HCT116 (cell line): Measurements from ENCODE around the gene AMBRA1. TPM values are rescaled to one million over a fixed set of nuclear protein-coding genes. Genes with fewer than 3 reads are reported as not detected.

Experiments
- ATAC-seq: fragments of 200-7000 bp; cut with Tn5 transposase; 2 replicates; pipeline ENCODE4 v1.9.1; 2020; ENCODE audit warnings: mild to moderate bottlenecking, moderate library complexity
- BruUV-seq: library from RNA; stranded (reverse); fragments of 400-500 nt; replicated peaks from 2 replicates; lab custom pipeline; 2021; lab: Mats Ljungman, UMichigan
- CTCF ChIA-PET: fragments of 300-600 bp; sonication (Branson Sonifier 250); formaldehyde crosslinking; loops from one replicate; lab custom pipeline; 2021; ENCODE audit warnings: antibody characterized with exemption; lab: Charles Lee
- POLR2A ChIA-PET: fragments of 300-600, 350-600 bp; sonication (Branson Sonifier 250); formaldehyde crosslinking; loops from one replicate; lab custom pipeline; 2021; ENCODE audit warnings: antibody characterized with exemption; lab: Charles Lee
- RAD21 ChIA-PET, 2 experiments: fragments of 300-600 bp; sonication (Branson Sonifier 250); formaldehyde crosslinking; loops; one replicate each; lab custom pipeline; 2023; ENCODE audit warnings: low total read pairs in 2 of 2; ENCODE audit not compliant: uncharacterized antibody in 2 of 2, unreplicated experiment in 2 of 2, low non-redundant PET in 1 of 2; lab: Charles Lee
- DNase-seq: peaks from one replicate; pipeline ENCODE4 v3.0.0-alpha.2; 2010; ENCODE audit warnings: low read depth, low spot score
- H2AFZ ChIP-seq: fragments of 200-600 bp; shearing (Covaris generic), sonication (generic); 2 replicates; pipeline ENCODE4 v1.6.1; 2017; ENCODE audit warnings: low read depth, mixed run types, mixed read lengths, antibody characterized with exemption, low read length; ENCODE audit not compliant: poor library complexity, severe bottlenecking
- H3K27ac ChIP-seq: 2 replicates; pipeline ENCODE4 v1.5.1; 2012; ENCODE audit warnings: low read depth, low read length
- H3K27me3 ChIP-seq: fragments of 200-600 bp; sonication (generic); 2 replicates; pipeline ENCODE4 v1.6.1; 2016; ENCODE audit warnings: mixed run types, low read length, mixed read lengths; ENCODE audit not compliant: insufficient read depth
- H3K36me3 ChIP-seq, 2 experiments: fragments of 200-500 bp in 1 of 2; fragments of 200-600 bp in 1 of 2; sonication (Bioruptor generic) in 1 of 2; sonication (generic) in 1 of 2; 2 replicates each; pipeline versions ENCODE4 v1.5.1 to v1.6.1; 2014 to 2016; ENCODE audit warnings: low read length in 2 of 2, inconsistent platforms in 1 of 2, mixed read lengths in 1 of 2, mixed run types in 1 of 2; ENCODE audit not compliant: insufficient read depth in 2 of 2, control insufficient read depth in 1 of 2
- H3K4me1 ChIP-seq, 2 experiments: fragments of 200-600 bp in 1 of 2; sonication (generic) in 1 of 2; 2 replicates each; pipeline versions ENCODE4 v1.5.1 to v1.6.1; 2012 to 2017; ENCODE audit warnings: low read length in 2 of 2, inconsistent platforms in 1 of 2, mild to moderate bottlenecking in 1 of 2, mixed read lengths in 1 of 2, mixed run types in 1 of 2, moderate library complexity in 1 of 2; ENCODE audit not compliant: insufficient read depth in 2 of 2, control insufficient read depth in 1 of 2
- H3K4me2 ChIP-seq: fragments of 200-600 bp; sonication (generic); 2 replicates; pipeline ENCODE4 v1.6.1; 2017; ENCODE audit warnings: mixed run types, low read length, mixed read lengths
- H3K4me3 ChIP-seq, 2 experiments: fragments of 200-600 bp in 1 of 2; sonication (generic) in 1 of 2; replicated peaks in 1 of 2; 2 replicates each; pipeline ENCODE4 v1.5.1; 2011 to 2016; ENCODE audit warnings: low read length in 2 of 2, control low read depth in 1 of 2, low read depth in 1 of 2, mild to moderate bottlenecking in 1 of 2, mixed read lengths in 1 of 2, mixed run types in 1 of 2
- H3K79me2 ChIP-seq: fragments of 200-600 bp; sonication (generic); 2 replicates; pipeline ENCODE4 v1.6.1; 2017; ENCODE audit warnings: mild to moderate bottlenecking, mixed run types, low read length, moderate library complexity, mixed read lengths; ENCODE audit not compliant: insufficient read depth
- H3K9ac ChIP-seq: fragments of 200-600 bp; sonication (generic); 2 replicates; pipeline ENCODE4 v1.6.1; 2016; ENCODE audit warnings: low read length, mixed read lengths
- H3K9me2 ChIP-seq: fragments of 200-600 bp; sonication (generic), shearing (Covaris generic); 2 replicates; pipeline ENCODE4 v1.6.1; 2017; ENCODE audit warnings: mixed run types, mild to moderate bottlenecking, moderate library complexity; ENCODE audit not compliant: insufficient read depth
- H3K9me3 ChIP-seq, 2 experiments: fragments of 200-500 bp in 1 of 2; fragments of 200-600 bp in 1 of 2; sonication (Bioruptor generic) in 1 of 2; sonication (generic) in 1 of 2; 2 replicates each; pipeline ENCODE4 v1.6.1; 2014 to 2017; ENCODE audit warnings: low read length in 2 of 2, mixed read lengths in 2 of 2, inconsistent platforms in 1 of 2, low read depth in 1 of 2, mild to moderate bottlenecking in 1 of 2, mixed run types in 1 of 2, moderate library complexity in 1 of 2; ENCODE audit not compliant: control insufficient read depth in 1 of 2, insufficient read depth in 1 of 2
- H4K20me1 ChIP-seq: fragments of 200-600 bp; sonication (generic), shearing (Covaris generic); 2 replicates; pipeline ENCODE4 v1.6.1; 2017; ENCODE audit warnings: mixed run types, mild to moderate bottlenecking, moderate library complexity; ENCODE audit not compliant: insufficient read depth
- ATF3 ChIP-seq: IDR thresholded peaks from 2 replicates; pipeline ENCODE4 v1.6.1; 2012
- CBX3 ChIP-seq: IDR thresholded peaks from 2 replicates; pipeline ENCODE4 v1.6.1; 2012; ENCODE audit warnings: low read depth
- CEBPB ChIP-seq: IDR thresholded peaks from 2 replicates; pipeline ENCODE4 v1.6.1; 2012; ENCODE audit warnings: low read depth
- CTCF ChIP-seq, 3 experiments: fragments of 200-600 bp in 1 of 3; sonication (generic) in 1 of 3; IDR thresholded peaks in 2 of 3; conservative IDR thresholded peaks in 1 of 3; 2 replicates each; pipeline ENCODE4 v1.5.1; 2012 to 2017; ENCODE audit warnings: low read depth in 2 of 3, low read length in 2 of 3, antibody characterized with exemption in 1 of 3, borderline replicate concordance in 1 of 3, control low read depth in 1 of 3, mild to moderate bottlenecking in 1 of 3, mixed read lengths in 1 of 3, mixed run types in 1 of 3, moderate library complexity in 1 of 3; ENCODE audit not compliant: insufficient read depth in 1 of 3
- ELF1 ChIP-seq: IDR thresholded peaks from 2 replicates; pipeline ENCODE4 v1.6.1; 2012; ENCODE audit warnings: low read depth, borderline replicate concordance
- EZH2phosphoT487 ChIP-seq: fragments of 200-600 bp; IDR thresholded peaks from 2 replicates; pipeline ENCODE4 v1.6.1; 2018; ENCODE audit warnings: antibody characterized with exemption, borderline replicate concordance
- FOSL1 ChIP-seq: IDR thresholded peaks from 2 replicates; pipeline ENCODE4 v1.6.1; 2012; ENCODE audit warnings: low read depth
- JUND ChIP-seq: IDR thresholded peaks from 2 replicates; pipeline ENCODE4 v1.6.1; 2012
- MAX ChIP-seq: IDR thresholded peaks from 2 replicates; pipeline ENCODE4 v1.6.1; 2012
- POLR2A ChIP-seq: IDR thresholded peaks from 2 replicates; pipeline ENCODE4 v1.7.0; 2011; ENCODE audit warnings: borderline replicate concordance; ENCODE audit not compliant: insufficient read depth, insufficient read length; ENCODE audit errors: extremely low read depth
- POLR2AphosphoS5 ChIP-seq: IDR thresholded peaks from 2 replicates; pipeline ENCODE4 v1.6.1; 2011; ENCODE audit warnings: mild to moderate bottlenecking, low read depth, low read length, moderate library complexity
- REST ChIP-seq: IDR thresholded peaks from 2 replicates; pipeline ENCODE4 v1.6.1; 2012; ENCODE audit warnings: low read depth
- SIN3A ChIP-seq: IDR thresholded peaks from 2 replicates; pipeline ENCODE4 v1.6.1; 2012; ENCODE audit warnings: low read depth
- SP1 ChIP-seq: IDR thresholded peaks from 2 replicates; pipeline ENCODE4 v1.6.1; 2012; ENCODE audit warnings: low read depth
- TCF7L2 ChIP-seq: IDR thresholded peaks from 2 replicates; pipeline ENCODE4 v1.7.0; 2011; ENCODE audit warnings: borderline replicate concordance, inconsistent platforms; ENCODE audit not compliant: insufficient read depth, insufficient read length; ENCODE audit errors: extremely low read depth
- YY1 ChIP-seq: IDR thresholded peaks from 2 replicates; pipeline ENCODE4 v1.6.1; 2011; ENCODE audit warnings: low read length, low read depth, moderate library complexity, mild to moderate bottlenecking; ENCODE audit not compliant: insufficient replicate concordance; ENCODE audit errors: extremely low read depth
- ZBTB33 ChIP-seq: IDR thresholded peaks from 2 replicates; pipeline ENCODE4 v1.6.1; 2011; ENCODE audit warnings: mild to moderate bottlenecking, low read length, moderate library complexity; ENCODE audit not compliant: insufficient replicate concordance; ENCODE audit errors: extremely low read depth
- ZFX ChIP-seq: fragments of 450-650 bp; IDR thresholded peaks from 2 replicates; pipeline ENCODE4 v1.6.1; 2017
- ZNF274 ChIP-seq: fragments of 200-500 bp; sonication (Bioruptor generic); IDR thresholded peaks from 2 replicates; pipeline ENCODE4 v1.6.1; 2014; ENCODE audit warnings: mild to moderate bottlenecking, low read depth, low read length, inconsistent platforms
- intact Hi-C: fragments of 100-400 bp; cut with micrococcal nuclease; formaldehyde crosslinking; loops from 2 replicates; pipeline ENCODE4 v1.10.0; 2022
- total RNA-seq: library from RNA; stranded (reverse); gene quantifications from one replicate; pipeline ENCODE4 v1.2.1, GENCODE V29; 2021; ENCODE audit not compliant: unreplicated experiment

The AMBRA1 gene
- total RNA-seq, 1 experiment from 2014 or later, result 22.7 TPM

- no TSS peak for BruUV-seq
- peaks cover 18% of the 10 kb centered on the region for H3K79me2 ChIP-seq
- CTCF ChIA-PET, result no interaction called here
- no peak overlapping the region for H3K4me2 ChIP-seq
- ATAC-seq (no peak), DNase-seq (no peak)
- intact Hi-C loops, result no loop called here
- peaks cover 2 to 4% of the 10 kb centered on the region in 2 experiments; a peak in 1 of 4 replicates for H3K4me1 ChIP-seq
- no peaks in the 10 kb centered on the region for H3K27me3 ChIP-seq
- H3K9ac ChIP-seq, result no peak overlapping the region
- POLR2A ChIA-PET, result no interaction called here
- H3K9me2 ChIP-seq, result no peaks in the 10 kb centered on the region
- no peak overlapping the region for H3K4me3 ChIP-seq
- no peak for TF ChIP-seq REST
- no peak for TF ChIP-seq ZBTB33
- TF ChIP-seq YY1, result no peak
- TF ChIP-seq ZFX, result no peak
- TF ChIP-seq MAX, result no peak
- TF ChIP-seq POLR2AphosphoS5, result no peak
- no peak for TF ChIP-seq ELF1
- no peak for TF ChIP-seq ATF3
- TF ChIP-seq JUND, result no peak
- no peak for TF ChIP-seq TCF7L2
- TF ChIP-seq SP1, result no peak
- TF ChIP-seq EZH2phosphoT487, result no peak
- TF ChIP-seq POLR2A, result no peak
- TF ChIP-seq ZNF274, result no peak
- TF ChIP-seq CTCF (IDR thresholded peaks at IDR 0.05 in 2 of 3, conservative IDR thresholded peaks at IDR 0.05 in 1 of 3; ENCODE audit: borderline replicate concordance in 1 of 3, insufficient read depth in 1 of 3, low read depth in 2 of 3, low read length in 2 of 3), result no peak
- no peak for TF ChIP-seq CBX3
- no peak for TF ChIP-seq CEBPB
- no peak for TF ChIP-seq FOSL1
- no peak for TF ChIP-seq SIN3A
- RAD21 ChIA-PET, result no interaction called here
- no peaks in the 10 kb centered on the region for H4K20me1 ChIP-seq
- H3K9me3 ChIP-seq, result no peaks in the 10 kb centered on the region
- no peak overlapping the region for H2AFZ ChIP-seq
- no peak overlapping the region for H3K27ac ChIP-seq
- no peaks in the 10 kb centered on the region for H3K36me3 ChIP-seq
Measured at GRCh38 chr11:46511342-46511741, 82.5 kb downstream of the AMBRA1 start.
